Smooth muscle cell of the brain vasculature (primary cell): ENCODE measurements around the gene ATP6V1G3.
"Not testable (repeated sequence)": the region's sequence is repeated elsewhere in the genome, so short reads cannot be mapped to it uniquely, and the experiment has no call there.

Experiments used
- DNase-seq: peaks from one replicate; pipeline ENCODE4 v3.0.0-alpha.2; 2012; ENCODE audit warnings: low read depth, low spot score

Gene ATP6V1G3

GRCh38 chr1:198497326-198498102 lies 43.0 kb downstream of the ATP6V1G3 start:
- no peak for DNase-seq

- no peak for DNase-seq
These were observed 44.0 kb downstream of the ATP6V1G3 start for GRCh38 chr1:198496216-198497143.

GRCh38 chr1:198495631-198496030 lies 44.8 kb downstream of the ATP6V1G3 start:
- no peak for DNase-seq

GRCh38 chr1:198494658-198495103 lies 45.8 kb downstream of the ATP6V1G3 start:
- DNase-seq: no peak

- DNase-seq: no peak
These were observed 46.3 kb downstream of the ATP6V1G3 start for GRCh38 chr1:198494139-198494538.

GRCh38 chr1:198493329-198493728 lies 47.2 kb downstream of the ATP6V1G3 start:
- no peak for DNase-seq

GRCh38 chr1:198492872-198493271 lies 47.6 kb downstream of the ATP6V1G3 start:
- DNase-seq: no peak

- no peak for DNase-seq
These were observed 48.9 kb downstream of the ATP6V1G3 start for GRCh38 chr1:198491596-198491995.

GRCh38 chr1:198491028-198491427 lies 49.5 kb downstream of the ATP6V1G3 start:
- no peak for DNase-seq

- DNase-seq: no peak
These were observed 50.3 kb downstream of the ATP6V1G3 start for GRCh38 chr1:198490224-198490623.

- DNase-seq: no peak
These were observed 53.6 kb downstream of the ATP6V1G3 start for GRCh38 chr1:198486903-198487302.

- DNase-seq: no peak
These were observed 56.8 kb downstream of the ATP6V1G3 start for GRCh38 chr1:198483645-198484044.

- DNase-seq: no peak
These were observed 57.5 kb downstream of the ATP6V1G3 start for GRCh38 chr1:198483006-198483405.

GRCh38 chr1:198481661-198482060 lies 58.8 kb downstream of the ATP6V1G3 start:
- no peak for DNase-seq

- no peak for DNase-seq
These were observed 59.6 kb downstream of the ATP6V1G3 start for GRCh38 chr1:198480876-198481275.

- not testable (repeated sequence) for DNase-seq
These were observed 63.1 kb downstream of the ATP6V1G3 start for GRCh38 chr1:198477354-198477753.
